ENCODE results near the gene PRXL2A.
"Not testable (repeated sequence)": the region's sequence is repeated elsewhere in the genome, so short reads cannot be mapped to it uniquely, and the experiment has no call there.

The PRXL2A gene

DNA sequence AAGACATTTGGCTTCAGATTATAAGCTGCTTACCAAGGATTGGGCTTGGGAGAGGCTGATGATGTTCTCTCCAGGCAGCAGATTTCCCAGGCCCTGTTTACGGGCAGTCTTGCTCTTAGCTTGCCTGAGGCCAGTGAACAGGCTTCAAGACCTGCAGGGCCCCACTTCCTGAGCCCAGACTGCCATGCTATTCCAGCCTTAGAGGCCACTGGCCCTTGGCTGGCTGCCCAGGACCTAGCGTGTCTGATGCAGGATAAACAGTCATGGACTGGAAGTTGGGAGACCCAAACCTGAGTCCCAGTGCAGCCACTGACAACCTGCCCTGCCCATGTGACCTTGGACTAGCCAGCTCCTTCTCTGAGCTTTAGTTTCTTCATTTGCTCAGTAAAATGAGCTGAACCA is 2.9 kb downstream of the PRXL2A start:
- DNase-seq (ENCODE audit: low read depth in 2 of 2): no peak

DNA sequence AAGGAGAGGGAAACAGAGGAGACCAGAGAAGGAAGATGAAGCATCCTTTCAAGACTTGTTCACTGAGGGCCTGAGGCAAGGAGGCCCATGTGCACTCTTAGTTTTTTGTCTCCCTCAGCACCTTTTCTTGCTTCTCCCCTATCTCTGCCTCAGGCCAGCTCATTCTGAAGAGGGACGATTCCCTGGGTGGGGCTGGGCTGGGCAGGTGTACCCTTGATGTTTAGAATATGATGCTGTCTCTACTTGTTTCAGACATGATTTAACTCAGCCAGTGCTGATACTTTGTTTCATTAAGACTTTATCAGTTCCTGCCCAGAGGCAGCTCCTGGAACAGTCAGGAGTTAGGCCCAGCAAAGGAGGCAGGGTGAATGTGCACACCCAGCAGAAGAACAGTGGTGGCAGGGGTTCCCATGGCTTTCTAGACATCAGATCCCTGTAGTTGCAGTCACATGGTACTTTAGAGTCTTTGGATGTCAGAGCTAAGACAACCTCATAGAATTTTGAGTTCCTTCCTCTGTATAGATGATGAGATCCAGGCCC is 3.4 kb downstream of the PRXL2A start:
- DNase-seq (ENCODE audit: low read depth in 2 of 2): no peak

DNA sequence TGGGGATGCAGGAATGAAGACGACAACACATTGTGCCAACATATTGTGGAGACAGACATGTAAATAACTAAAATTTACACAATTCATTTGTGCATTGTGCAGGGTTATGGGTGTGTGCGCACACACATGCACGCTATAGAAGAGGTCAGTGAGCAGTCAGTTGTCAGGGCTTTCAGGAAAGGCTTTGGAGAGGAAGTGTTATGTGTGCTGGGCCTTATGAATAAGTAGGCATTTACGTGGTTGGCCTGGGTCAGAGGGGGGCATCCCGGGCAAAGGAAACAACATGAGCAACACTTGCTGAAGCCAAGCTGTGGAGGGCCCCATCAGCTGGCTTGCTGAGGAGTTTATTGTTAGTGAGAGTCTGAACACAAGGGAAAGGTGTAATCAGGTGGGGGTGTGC is 4.1 kb downstream of the PRXL2A start:
- DNase-seq (ENCODE audit: low read depth in 2 of 2): no peak

DNA sequence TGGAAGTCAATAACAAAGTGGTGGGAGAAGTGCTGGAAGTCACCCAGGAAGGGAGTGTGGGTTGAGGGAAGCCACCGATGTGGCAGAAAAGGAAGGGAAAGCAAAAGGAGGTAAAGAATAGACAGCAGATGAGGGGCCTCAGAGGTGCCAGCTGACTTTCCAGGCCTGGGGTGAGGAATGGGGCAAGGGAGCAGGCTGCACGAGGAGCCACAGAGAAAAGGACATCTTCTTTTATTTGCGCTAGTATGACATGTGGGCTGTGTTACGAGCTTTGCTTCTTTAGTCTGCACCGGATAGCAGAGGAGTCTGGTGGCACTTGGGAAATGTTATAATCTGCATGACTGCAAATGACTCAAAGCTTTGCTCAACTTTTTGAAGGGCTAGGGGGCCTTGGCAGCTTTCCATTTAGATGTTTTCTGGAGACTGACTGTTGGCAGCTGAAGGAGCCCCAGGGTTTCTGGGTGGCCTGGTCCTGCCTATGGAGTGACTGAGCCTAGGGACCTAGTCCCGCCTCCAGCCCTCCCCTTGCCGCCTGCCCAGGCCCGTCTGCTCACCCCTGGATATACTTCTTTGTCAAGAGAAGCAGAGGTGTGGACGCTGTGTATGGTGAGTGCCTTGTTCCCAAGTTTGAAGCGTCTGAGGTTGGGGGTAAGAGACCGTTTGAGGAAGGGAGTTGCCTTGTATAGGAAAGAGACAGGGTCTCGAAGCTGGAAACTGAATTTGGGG is 5.1 kb downstream of the PRXL2A start:
- no peak for DNase-seq (ENCODE audit: low read depth in 2 of 2)

DNA sequence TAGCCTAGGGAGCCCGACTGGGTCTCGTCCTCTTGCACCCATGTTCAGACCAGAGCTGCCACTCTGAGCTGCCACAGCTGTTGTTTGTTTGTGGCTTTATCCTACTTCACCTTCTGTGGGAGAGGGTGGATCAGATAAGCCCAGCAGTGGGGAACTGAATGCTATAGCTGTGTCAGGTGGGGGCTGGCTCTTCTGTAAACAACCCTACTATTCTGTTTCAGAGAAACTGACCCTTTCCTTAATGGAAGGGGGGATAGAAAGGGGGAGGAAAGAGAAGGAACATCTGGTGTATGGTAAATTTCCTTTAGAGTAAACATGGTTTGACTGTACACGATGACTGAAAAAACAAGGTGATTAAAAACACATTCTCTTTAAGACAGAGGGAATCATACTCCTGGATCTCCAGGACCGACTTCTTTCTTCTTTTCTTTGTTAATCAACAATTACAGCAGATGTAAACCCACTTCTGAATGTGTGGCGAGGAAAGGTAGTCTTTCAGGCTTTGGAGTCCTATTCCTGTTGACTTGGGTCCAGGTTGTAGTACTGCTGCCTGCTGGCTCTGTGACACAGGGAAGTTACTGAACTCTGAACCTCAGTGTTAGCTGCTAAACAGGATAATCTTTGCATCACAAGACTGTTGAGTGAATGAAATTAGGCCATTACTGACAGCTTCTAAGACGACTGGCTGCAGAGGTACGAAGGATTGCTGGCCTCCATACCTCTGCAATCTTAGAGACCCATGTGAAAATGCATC is 6.0 kb downstream of the PRXL2A start:
- no peak for DNase-seq (ENCODE audit: low read depth in 2 of 2)

DNA sequence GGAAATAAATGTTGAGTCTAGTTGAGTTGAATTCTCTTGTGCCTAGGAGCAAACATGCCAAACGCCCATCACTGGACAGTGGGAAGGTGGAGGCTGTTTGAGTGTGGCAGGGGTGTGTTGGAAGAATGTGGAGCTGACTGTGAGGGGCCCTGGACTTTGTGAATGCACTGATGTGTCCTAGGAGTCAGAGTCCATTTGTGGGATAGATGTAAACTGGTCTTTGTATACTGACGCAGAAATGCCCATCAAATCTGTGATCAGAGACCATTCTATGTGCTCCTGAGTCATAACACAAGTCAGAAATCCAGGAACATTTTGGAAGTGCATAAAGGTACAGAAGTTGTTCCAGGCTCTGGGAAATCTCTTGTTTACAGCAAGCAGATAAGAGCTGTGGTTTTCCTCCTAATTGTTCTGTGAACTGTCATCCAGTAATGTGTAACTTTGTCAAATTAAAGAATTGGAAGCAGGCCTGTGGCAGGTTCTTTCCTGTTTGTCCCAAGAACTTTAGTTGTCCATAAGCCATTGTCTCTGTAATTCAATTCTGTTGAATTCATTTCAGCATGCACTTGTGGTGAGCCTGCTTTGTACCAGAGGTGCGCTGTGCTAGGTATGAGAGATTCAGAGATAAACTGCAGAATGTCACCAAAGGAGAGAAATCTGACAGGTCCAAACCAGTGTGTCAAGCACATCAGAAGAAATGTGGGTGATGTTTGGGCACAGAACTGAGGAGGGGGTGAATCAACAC is 7.6 kb downstream of the PRXL2A start:
- DNase-seq (ENCODE audit: low read depth in 2 of 2): no peak

DNA sequence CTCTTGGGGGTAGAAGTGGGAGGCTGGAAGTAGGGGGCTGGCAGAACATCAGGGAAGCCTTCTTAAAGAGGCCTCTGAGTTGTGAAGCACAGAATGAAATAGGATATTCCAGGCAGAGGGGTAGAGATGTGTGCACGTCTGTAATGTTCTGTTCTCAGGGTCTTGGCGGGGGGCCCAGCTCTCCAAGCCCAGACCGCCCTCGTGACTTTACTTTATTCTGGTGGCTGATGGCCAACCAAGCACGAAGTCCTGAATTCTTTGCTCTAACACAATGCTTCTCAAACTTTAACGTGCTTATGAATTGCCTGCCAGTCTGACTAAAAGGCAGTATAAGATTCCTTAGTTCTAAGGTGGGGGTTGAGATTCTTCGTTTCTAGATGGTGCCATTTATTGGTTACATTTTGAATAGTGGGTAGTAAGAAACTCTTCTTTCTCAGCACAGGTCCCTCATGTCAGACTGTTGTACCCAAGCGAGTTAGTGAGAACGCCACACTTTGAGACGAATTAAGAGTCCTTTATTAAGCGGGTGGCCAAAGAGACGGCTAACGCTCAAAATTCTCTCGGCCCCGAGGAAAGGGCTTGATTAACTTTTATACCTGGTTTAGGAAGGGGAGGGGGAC is 8.2 kb downstream of the PRXL2A start:
- no peak for DNase-seq (ENCODE audit: low read depth in 2 of 2)

DNA sequence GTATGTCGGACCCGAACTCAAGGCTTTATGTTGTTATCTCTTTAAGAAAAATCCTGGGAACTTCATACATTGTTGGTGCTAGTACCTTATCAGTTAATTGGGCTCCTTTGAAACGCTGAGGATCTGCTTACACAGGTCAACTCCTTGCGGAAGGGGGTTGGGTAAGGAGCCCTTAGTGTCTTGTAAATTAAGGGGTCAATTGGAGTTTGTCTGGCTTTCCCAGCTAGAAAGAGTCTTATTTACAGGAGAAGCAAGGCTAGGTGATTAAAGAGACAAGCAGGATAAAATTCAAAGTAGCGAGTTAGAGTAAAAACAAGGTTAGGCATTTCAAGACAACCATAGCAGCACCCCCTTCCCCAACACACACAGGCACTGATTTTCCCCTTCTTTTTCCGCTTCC is 8.9 kb downstream of the PRXL2A start:
- not testable (repeated sequence) for DNase-seq (ENCODE audit: low read depth in 2 of 2)

DNA sequence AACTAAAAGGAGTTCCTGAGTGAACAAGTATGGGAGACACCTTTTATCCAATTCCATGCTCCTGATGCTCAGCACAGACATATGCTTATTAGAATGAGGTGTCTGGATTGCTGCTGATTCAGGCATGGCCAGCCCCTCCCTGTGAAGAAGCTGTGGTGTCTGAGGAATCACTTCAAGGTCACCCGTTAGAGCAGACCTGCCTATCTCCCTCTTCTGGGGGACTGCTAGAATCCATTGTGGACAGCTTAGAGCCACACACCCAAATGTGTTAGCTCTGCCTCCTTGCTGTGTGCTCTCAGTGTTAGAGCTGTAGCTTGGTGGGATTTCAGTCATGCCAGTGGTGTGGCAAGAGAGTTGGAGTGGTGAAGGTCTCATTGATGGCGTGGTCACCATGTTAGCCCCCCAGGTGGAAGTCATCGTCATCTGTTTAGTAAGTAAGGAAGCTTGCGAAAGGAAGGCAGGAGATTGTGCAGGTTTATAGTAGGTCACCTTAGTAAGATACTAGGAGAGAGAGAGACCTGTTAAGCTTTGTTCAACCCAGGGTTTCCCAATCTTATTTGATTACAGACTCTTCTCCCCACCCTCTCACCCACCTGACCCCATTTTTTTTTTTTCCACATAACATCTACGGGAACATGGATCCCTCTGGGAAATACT is 12.8 kb downstream of the PRXL2A start:
- DNase-seq (ENCODE audit: low read depth in 2 of 2): no peak

DNA sequence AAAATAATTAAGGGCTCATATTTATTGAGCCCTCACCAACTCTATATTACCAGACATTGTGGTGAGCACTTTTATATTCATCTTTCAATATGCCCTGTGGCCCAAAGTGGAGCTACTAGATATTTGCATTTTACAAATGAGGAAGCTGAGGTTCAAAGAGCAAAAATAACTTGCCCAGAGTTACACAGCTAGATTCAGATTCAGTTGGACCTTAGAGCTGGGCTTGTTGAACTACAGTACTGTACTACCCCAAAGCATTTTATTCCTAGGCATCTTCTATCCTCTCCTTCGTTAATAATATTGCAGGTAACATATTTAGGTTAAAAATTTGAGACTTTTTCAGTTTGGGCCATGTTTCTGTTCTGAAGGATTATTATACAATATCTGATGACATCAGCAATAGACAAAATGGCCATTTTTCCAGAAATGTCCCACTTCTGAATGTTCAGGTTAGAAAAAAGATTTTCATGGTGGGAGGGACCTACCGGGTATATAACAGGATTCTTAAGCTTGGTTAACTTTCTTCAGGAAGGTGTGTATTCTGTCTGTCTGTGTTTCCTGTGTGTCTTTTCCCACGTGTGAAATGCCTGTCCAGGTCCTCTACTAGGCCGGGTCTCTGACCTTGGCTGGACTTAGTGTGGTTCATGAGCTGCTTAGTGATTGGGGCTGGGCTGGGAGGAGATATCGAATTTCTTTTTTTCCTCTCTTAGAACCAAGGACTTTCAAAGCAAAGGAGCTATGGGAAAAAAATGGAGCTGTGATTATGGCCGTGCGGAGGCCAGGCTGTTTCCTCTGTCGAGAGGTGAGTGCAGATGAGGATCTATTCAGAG is 13.6 kb downstream of the PRXL2A start:
- no peak for DNase-seq (ENCODE audit: low read depth in 2 of 2)

DNA sequence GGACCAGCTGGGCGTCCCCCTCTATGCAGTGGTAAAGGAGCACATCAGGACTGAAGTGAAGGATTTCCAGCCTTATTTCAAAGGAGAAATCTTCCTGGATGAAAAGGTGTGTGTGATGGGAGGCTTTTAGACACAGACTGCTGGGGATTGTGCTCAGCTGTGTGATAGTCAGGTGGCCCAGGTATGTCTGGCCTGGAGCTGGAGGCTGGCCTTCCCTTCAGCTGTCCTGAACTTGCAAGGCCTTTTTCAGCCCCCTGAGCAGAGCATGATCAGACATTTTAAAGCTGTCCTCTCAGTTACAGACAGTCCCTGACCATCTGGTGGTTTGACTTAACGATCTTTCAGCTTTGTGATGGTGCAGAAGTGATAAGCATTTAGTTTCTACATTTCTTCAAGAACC is 17.6 kb downstream of the PRXL2A start:
- no peak for DNase-seq (ENCODE audit: low read depth in 2 of 2)

DNA sequence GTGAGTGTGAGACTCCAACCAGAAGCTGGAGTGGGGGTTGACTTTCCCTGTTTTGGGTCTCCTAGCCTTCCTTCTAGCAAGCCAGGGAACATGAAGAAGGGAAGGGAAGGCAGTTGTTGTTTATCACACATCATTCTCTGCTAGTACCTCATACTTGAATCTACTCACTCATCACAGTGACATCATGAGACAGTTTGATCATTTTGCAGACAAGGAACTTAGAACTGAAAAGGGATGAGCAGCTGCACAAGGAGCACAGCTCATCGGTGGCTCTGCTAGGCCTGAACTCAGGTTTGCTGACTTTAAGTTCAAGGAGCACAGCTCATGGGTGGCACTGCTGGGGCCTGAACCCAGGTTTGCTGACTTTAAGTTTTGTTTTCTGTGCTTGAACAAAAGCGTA is 19.2 kb downstream of the PRXL2A start:
- DNase-seq (ENCODE audit: low read depth in 2 of 2): no peak

DNA sequence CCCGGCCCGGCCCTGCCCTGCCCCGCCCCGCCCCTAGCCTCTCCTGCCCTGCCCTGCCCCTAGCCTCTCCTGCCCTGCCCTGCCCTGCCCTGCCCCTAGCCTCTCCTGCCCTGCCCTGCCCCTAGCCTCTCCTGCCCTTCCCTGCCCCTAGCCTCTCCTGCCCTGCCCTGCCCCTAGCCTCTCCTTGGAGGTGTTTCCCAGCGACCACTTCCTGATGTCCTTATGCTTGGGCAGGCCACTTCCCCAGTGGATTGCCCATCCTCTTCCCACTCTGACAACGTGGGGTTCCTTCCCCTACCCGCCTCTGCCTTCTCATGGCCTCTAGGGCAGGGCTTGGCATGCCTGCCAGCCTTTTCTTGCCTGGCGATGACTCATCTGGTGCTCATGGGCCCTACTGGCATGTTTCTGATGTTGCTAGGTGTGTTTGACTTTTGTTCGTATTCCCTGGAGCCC is 21.2 kb downstream of the PRXL2A start:
- DNase-seq (ENCODE audit: low read depth in 2 of 2): no peak

DNA sequence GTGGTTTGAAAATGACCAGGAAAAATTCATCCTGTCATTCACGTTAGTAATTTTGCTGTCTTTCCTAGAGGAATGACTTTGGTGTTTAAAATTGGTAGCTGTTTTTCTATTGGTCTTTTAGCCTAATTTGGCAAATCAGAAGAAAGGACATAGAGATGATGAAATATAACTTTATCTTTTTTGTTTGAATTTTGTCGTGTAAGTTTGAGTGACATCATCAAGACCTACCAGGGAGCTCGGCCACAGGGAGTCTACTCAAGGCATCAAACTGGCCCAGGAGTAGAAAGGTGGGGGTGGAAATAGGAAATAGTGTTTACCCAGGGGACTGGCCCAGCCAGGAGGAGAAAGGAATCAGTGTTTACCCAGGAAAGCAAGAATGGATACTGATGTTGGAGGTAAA is 24.8 kb downstream of the PRXL2A start:
- DNase-seq (ENCODE audit: low read depth in 2 of 2): no peak

DNA sequence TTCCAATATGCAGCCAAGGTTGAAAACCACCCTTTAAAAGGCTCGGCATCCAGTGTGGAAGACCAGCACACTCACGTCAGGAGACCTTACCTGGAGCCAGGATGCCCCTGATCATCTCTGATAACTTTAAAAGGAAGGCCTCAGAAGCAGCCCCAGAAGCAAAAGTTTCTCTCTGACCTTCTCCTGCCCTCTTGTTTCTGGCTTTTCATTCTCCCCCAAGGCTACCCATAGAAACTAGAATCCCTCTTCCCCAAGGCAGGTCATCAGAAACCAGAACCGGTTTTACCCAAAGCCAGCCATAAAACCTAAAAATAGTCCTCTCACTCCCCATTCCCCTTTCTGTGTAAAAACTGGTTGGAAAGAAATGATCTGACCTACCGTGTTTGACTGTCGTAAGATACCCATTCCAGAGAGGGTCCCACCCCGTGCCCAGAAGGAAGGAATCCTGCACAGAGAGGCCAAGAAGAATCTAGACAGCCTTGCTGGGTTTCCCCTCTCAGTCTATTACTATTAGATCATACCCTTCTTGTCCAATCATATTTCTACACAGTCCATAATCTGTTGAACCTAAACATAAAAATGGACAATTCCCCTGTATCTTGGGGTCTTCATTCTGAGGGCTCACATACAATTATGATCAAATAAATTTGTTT is 28.2 kb downstream of the PRXL2A start:
- no peak for DNase-seq (ENCODE audit: low read depth in 2 of 2)

DNA sequence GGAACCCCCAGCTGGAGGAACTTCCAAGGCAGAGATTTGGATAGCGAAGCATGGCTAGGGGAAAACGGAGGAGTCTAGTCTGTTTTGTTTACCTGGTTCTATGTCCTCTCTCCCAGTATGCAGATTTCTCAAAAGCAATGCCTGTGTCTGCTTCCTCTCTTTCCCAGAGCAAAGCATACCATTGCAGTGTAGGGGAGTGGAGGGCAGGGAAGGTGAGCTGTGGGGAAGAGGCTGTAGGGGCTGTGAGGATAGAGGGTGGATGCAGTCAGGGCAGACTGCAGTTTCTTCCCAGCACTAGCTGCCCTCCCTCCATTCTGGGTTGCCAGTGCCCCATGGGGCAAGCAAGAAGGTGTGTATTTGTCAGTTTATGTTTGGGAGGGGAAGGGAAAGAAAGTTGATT is 28.9 kb downstream of the PRXL2A start:
- no peak for DNase-seq (ENCODE audit: low read depth in 2 of 2)

DNA sequence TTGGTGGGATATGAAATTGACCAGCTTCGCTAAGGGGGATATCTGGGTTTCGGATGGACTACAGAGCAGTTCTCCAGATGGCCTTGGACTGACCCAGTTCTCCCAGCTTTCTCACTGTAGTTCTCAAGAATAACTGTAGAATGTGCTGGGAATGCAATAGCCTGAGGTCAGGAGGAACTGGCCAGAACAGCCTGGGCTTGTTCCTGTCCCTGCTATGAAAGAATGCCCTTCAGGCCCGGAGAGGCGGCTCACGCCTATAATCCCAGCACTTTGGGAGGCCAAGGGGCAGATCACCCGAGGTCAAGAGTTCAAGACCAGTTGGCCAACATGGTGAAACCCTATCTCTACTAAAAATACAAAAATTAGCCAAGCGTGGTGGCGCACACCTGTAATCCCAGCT is 33.5 kb downstream of the PRXL2A start:
- no peak for DNase-seq (ENCODE audit: low read depth in 2 of 2)

DNA sequence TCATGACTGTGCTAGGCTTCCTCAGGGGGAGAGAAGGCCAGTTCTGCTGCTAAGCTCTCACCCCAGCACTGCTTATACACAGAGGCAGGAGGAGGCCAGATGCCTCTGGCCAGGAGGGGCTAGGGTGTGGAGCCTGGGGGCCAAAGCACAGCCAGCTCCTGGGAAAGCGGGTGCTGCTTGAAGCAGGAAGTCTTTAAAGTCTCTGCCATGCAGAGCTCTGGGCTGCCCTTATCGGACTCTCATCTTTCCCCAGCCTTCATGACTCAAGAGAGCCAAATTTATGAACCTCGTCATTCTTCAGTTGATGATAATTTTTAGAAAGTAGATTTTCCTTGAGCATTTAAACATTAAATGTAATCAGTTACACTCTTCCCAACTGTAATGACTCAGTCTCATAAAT is 34.5 kb downstream of the PRXL2A start:
- no peak for DNase-seq (ENCODE audit: low read depth in 2 of 2)

DNA sequence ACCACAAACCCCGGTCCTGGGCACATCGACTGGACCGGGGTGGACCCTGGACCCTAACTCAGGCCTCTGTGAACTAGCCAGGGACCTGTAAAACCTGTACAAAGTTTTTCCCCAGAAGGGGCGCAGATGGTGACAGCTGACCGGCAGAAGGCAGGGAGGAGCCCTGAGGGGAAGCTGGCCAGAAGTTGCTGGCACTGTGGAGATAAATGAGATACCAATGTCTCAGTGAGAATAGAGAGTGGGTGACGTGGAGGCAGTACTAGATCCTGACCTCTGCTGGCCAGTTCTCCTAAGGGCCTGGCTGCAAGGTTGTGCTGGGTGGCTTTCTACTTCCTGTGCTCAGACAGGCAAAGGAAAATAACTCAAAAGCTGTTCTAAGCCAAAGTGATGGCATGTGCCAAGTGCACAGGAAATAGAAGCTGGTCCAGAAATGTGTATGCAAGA is 35.2 kb downstream of the PRXL2A start:
- no peak for DNase-seq (ENCODE audit: low read depth in 2 of 2)

DNA sequence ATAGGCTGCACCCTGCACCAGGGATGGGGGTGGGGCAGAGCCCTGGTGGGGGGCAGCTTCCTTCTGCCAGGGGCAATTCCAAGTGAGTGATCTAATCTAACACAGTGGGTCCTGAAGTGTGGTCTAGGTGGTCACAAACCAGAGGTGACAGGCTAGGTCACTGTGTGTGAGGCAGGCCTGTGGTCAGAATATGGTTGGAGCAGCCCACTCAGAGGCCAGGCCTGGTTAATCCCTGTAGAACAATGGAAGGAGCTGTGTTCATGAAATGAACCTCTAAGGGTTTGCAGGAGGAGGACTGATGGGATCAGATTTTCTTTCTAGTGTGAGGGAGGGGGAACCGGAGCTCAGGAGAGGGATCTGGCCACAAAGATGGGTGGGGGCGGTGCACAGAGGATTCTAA is 35.8 kb downstream of the PRXL2A start:
- DNase-seq (ENCODE audit: low read depth in 2 of 2): no peak

All from stimulated activated CD8-positive, alpha-beta memory T cell treated with anti-CD3 and anti-CD28 coated beads, Interleukin-2, amount 100 ng/mL, for 1 hour (primary cell).